ENCODE measurements around the gene GSG1L. TPM values are rescaled to one million over a fixed set of nuclear protein-coding genes. Genes with fewer than 3 reads are reported as not detected.

GSG1L gene
- polyA plus RNA-seq, 4 donors = 0.63 to 1.9 (median 0.65) TPM

DNA sequence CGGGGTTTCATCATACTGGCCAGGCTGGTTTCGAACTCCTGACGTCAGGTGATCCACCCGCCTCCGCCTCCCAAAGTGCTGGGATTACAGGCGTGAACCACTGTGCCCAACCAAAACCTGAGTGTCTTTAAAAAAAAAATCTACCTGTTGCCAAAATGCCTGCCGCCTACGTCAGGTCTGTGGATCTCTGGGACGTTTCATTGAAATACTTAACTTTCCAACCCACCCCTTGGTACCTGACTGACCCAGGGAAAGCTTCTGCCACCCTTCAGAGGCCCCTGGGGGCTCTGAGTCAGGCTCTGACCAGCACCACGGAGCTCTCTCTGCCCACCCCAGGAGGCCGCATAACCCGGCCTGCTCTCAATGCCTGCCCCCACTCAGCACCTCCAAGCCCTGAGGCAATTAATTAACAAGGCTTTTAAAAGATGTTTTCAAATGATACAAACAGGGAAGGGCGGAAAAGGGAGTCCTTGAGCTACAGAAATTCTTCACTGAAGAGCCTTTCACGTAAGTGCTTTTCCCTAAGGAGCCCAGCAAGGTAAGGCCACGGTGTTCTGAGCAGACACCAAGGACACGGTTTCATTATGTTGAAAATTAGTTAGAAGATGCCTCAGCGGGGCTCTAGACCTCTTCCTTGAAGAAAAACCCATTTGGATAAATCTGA is 29.3 kb upstream of the GSG1L start:
- no peak for DNase-seq (ENCODE audit: low read depth in 4 of 4, low spot score in 3 of 4)

DNA sequence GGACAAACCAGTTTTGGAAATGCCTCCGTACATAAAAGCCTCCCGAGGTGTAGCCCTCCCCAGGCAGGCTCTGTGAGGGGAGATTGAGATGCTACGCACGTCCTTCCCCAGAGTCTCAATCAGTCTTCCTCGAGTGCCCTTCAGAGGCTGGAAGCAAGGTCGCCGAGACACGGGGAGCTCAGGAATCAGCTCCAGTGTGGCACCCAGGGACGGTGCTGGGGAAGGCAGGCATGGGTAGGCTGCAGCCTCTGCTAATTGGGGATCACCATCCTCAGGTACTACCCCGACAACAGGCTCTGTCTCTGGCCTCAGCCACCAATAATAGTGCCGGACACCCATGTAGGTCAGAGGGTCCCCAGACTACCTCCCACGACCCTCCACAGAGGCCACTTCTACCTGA is 28.1 kb upstream of the GSG1L start:
- no peak for DNase-seq (ENCODE audit: low read depth in 4 of 4, low spot score in 3 of 4)

DNA sequence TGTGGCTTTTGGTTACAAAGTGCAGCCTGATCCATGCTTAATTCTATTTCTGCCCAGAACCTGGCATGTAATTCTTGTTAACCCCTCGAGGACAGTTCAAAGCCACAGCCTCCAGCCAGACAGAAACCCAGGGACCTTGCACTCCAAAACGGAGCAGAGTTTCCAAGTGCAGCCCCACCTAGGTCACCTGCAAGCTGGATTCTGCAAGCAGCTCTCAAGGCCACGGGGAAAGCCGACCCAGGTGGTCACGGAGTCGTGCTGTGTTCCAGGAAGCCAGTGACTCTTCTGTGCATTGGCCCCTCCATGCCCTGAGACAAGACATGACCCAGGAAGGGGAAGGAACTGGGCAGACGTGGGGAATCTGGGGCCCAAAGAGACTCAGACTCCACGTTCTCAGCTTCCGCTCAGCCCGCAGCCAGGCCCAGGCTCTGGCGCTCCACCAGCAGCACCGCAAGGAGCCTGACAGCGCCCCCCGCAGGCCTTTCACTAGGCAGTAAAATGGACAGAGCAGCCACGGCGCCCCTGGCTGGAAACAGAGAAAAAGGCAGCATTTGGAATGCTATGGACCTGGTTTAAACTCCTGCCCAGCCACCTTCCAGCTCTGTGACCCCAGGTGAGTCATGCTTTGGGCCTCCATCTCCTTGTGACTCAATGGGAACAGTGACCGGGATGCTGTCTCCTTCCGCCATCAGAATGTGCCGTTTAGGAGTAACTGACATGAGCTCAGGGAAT is 27.3 kb upstream of the GSG1L start:
- no peak for DNase-seq (ENCODE audit: low read depth in 4 of 4, low spot score in 3 of 4)

DNA sequence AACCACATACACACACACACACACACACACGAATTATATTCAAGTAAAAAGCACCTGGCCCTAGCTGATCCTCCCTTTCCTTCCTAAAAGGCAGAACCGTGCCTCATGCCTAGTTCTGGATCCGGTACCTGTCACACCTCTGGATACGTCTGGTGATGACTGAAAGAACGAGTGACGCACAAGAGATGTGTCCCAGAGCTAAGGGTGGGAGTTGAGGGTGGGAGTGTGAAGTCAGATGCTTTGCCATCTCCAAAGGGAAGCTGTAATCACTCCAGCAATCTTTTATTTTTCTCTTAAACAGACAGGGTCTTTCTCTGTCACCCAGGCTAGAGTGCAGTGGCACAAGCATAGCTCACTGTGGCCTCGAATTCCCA is 26.5 kb upstream of the GSG1L start:
- DNase-seq (ENCODE audit: low read depth in 4 of 4, low spot score in 3 of 4) = no peak

DNA sequence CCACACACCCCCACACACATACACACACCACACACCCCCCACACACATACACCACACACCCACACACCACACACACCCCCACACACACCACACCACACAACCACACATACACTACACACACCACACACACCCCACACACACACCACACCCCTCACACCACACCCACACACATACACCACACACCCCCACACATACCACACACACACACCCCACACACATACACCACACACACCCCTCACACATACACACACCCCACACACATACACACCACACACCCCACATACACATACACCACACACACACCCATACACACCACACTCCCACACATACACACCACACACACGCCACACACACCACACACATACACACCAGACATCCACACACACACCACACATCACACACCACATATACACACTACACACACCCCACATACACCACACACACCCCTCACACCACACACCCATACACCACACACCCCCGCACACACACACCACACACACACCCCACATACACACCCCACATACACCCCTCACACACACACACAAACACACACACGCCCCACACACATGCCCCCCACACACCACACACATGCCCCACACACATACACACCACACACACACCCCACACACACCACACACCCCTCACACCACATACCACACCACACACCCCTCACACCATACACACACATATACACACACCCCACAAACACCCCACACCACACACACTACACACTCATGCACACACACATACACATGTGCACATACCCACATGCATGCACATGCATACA is 25.9 kb upstream of the GSG1L start:
- DNase-seq (ENCODE audit: low read depth in 4 of 4, low spot score in 3 of 4) = no peak

DNA sequence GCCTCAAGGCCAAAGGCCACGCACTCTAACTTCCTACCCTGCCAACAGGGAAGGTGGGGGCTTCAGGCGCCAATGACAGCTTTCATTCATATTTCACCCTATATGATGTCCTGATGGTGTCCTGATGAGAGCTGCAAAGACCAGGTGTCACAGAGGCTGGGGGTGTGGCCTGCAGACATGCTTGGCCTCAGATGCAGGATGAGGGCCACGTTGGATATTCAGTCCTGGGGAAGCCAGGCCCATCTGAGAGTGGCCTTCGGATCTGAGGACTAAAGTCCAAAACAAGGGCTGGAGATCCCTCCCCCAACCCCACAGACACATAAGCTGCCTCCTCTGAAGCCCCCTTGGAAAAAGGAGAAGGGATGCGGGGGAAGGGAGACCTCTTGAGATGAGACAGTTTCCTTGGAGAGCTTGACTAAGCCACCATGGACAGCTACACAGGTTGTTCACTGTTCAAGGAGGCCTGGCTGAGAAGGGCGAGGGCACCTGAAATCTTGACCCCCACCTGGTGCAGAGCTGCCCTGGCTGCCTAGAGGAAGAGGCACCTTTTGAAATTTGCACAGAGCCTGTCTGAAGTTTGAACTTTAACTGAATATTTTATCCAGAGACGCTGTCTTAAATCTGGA is 24.3 kb upstream of the GSG1L start:
- DNase-seq (ENCODE audit: low read depth in 4 of 4, low spot score in 3 of 4) = no peak

DNA sequence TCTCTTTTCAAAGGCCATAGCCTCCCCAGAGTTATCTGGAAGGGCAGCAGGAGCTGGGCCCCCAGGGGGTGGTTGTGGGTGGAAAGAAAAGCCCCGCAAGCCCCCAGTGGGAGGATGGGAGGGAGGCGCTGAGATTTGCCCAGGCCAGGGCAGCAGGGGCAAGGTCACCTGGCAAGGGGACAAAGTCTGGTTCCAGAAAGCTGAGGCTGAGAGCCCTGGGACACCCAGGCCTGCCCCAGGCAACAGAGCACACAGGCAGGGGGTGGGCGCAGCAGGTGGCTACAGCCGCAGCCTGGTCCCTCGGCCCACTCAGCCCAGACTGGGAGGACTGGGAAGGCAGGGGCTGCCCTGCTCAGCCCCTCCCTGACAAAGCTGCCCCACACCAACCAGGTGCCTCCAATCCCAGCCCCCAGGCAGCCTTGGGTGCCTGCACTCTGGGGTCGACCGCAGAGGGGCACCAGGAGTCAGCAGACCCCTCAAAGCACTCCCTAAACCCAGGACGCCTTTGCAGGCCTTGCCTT is 23.7 kb upstream of the GSG1L start:
- DNase-seq (ENCODE audit: low read depth in 4 of 4, low spot score in 3 of 4) = no peak

DNA sequence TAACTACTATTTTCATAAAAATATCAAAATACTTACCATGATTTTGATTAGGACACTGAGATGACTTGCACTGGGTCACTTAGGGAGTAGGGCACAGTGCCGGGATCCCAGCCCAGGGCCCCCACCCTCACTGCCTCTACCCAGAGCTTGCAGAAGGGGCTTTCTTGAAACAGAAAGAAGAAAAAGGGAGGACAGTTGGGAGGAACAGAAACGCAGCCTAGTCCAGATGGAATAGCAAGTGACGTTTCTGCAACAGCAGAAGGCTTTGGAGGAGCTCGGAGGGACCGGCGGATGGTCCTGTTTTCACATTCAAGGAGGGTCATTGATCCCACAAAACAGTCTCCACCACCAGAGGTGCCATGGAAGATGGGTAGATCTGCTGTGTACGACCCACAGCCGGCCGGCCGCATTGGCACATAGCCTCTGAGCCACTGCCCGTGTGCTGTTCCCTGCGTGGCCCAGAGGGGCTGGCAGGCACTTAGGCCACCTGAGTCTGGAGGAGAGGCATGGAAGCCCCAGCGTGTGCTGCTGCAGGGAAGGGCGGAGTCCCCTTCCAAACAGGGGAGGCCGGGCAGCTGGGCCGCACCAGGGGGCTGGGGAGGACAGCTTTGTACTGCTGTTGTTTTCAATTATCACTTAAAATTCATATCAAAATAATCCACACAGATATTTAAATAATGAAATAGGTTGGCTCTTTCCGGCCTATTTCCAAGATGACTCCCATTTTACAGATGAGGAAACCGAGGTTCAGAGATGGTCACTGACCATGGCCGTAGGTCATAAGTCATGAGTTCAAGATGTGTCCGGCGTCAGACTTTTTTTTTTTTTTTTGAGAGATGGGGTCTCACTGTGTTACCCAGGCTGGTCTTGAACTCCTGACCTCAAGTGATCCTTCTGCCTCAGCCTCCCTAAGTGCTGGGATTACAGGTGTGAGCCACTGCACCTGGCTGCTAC is 22.9 kb upstream of the GSG1L start:
- no peak for DNase-seq (ENCODE audit: low read depth in 4 of 4, low spot score in 3 of 4)

DNA sequence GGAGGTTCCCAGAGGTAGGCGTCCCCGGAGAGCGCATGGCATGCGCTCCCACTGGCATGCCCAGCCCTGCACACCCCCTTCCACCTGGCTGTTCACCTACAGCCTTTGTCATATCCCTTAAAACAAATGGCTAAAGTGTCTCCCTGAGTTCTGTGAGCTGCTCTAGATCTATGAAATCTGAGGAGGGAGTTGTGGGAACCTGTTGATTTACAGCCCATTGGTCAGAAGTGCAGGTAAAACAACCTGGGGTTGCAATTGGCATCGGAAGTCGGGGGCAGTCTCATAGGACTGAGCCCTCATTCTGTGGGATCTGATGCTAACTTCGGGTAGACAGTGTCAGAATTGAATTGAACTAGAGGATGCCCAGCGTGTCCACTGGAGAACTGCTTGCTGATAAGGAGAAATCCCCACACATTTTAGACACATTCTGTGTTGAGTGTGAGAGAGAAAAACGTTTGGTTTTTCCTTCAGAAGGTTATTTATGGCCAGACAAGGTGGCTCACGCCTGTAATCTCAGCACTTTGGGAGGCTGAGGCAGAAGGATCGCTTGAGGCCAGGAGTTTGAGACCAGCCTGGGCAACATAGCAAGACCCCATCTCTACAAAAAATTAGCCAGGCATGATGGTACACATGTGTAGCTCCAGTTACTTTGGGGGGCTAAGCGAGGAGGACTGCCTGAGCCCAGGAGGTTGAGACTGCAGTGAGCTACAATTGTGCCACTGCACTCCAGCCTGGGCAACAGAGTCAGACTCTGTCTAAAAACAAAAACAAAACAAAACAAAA is 22.1 kb upstream of the GSG1L start:
- no peak for DNase-seq (ENCODE audit: low read depth in 4 of 4, low spot score in 3 of 4)

DNA sequence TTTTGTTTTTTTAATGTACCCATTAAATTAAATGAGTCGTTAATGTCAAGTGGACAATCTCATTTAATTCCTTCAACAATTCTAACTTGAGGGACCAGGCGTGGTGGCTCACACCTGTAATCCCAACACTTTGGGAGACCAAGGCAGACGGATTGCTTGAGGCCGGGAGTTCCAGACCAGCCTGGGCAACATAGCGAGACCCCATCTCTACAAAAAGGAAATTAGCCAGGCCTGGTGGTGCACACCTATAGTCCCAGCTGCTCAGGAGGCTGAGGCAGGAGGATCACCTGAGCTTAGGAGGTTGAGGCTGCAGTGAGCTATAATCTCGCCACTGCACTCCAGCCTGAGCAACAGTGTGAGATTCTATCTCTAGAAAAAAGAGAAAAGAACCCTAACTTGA is 20.7 kb upstream of the GSG1L start:
- no peak for DNase-seq (ENCODE audit: low read depth in 4 of 4, low spot score in 3 of 4)

DNA sequence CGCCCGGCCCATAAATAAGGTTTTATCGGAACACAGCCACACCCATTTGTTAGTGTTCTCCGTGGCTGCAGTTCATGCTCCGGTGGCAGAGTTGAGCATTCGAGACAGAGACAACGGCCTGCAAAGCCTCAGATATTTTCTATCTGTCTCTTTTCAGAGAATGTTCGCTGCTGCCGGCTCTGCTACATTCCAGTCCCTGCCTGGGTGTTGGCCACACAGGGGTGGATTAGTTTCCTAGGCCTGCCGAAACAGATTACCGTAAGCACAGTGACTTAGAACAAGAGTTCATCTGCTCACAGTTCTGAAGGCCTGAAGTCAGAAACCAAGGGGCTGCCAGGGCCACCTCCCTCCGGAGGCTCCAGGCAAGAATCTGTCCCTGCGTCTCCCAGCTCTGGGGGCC is 19.1 kb upstream of the GSG1L start:
- DNase-seq (ENCODE audit: low read depth in 4 of 4, low spot score in 3 of 4) = no peak

DNA sequence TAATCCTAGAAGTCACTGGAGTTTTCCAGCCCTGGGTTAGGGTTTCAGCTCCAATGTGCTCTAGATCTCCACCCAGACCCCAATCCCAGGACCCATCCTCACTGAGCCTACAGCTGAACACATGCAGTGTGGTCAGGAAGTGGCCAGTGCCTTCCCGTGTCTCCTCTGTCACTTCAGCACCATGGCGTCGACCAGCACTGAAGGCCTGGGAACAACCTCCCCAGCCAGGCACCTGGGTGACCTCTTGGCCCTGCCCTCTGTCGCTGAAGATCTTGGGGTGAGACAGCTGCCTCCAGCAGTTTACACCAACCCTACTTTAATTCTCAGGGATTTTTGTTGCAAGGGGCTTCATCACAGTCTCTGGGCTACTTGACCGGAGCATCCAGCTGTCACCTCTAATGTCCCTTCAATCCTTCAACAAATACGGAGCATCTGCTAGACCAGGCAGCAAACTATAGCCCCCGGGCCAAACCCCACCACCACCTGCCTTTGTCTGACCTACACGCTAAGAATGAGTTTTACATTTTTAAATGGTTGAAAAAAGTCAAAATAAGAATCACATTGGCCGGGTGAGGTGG is 18.0 kb upstream of the GSG1L start:
- no peak for DNase-seq (ENCODE audit: low read depth in 4 of 4, low spot score in 3 of 4)

DNA sequence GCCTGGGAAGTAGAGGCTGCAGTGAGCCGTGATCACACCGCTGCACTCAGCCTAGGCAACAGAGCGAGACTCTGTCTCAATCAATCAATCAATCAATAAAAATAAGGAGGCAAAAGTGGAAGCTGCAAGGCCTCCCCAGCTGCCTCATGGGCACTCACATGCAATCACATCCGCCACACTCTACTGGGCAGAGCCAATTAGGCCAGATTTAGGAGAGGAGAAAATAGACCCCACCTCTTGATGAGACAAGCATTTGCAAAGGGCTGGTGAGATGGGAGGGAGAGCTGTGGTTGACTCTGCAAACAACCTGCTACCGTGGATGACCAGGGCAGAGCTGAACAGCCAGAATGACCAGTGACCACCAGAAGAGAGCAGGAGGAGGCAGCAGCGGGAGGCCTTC is 14.7 kb upstream of the GSG1L start:
- DNase-seq (ENCODE audit: low read depth in 4 of 4, low spot score in 3 of 4) = no peak

DNA sequence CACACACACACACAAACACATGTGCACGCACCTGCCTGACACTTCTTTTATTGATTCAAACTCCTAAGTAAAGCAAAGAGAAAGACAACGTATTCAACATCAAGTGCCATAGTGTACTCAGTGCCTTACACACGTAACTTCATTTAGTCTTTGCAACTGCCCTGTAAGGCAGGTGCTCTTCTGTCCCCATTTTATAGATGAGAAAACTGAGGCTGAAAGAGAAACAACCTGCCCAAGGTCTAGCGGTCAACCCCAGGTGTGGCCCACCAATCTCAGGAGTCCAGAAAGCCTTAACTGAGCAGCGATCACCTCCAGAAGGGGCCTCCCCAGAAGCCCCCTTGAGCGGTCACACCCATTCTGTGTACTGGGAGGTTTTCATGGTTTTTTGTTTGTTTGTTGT is 10.3 kb upstream of the GSG1L start:
- DNase-seq (ENCODE audit: low read depth in 4 of 4, low spot score in 3 of 4) = no peak

DNA sequence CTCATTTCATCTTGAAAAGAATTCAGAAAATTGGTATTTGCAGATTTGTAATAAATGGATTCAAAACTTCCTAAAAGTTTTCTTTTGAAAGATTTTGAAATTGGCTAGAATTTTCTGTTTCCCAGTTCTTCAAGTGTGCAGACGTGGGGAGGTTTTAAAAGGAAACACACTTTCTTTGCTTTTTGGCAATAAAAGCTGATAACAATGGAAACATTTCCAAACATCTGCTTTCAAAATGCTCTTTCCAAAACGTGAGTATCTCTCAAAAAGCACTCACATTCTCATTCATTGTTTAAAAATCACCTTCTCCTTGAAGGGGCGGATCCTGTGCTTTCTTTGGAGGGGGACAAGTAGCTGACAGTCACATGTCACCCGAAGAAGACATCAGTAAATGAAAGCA is 8.6 kb upstream of the GSG1L start:
- no peak for DNase-seq (ENCODE audit: low read depth in 4 of 4, low spot score in 3 of 4)

DNA sequence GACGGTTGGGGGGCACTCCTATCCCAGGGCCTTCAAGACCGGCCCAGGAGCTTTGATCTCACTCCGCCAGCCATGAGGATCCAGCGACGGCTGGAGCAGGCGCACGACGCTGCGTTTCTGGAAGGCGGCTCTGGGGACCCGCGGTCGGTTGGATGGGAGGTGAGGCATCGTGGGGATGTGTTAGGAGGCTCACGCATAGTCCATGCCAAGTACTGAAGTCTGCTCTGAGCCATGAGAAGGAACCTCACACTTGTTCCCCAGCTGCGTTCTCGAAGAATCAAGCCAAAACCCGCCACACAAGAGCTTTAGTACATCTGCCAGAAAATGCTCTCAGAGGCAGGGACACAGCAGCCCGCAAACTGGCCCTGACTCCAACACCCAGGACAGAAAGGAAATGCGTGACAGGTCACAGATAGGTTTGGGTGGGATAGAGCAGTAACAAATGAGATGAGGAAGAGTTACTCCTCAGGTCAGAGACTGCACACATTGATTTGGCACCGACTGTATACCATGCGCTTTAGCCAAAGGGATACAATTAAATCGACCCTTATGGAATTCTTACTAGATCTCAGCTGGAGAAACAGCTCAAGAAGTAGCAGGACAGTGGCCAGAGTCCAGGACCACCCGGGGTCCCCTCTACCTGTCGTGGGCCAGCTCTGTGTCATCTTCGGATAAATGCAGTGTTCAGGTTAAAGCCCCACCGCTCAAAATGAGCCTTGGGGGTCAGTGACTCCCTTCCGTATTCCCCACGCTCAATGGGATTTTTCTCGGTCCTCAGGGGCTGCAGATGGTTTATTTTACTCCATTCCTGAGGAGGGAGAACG is 6.7 kb upstream of the GSG1L start:
- DNase-seq (ENCODE audit: low read depth in 4 of 4, low spot score in 3 of 4) = no peak

DNA sequence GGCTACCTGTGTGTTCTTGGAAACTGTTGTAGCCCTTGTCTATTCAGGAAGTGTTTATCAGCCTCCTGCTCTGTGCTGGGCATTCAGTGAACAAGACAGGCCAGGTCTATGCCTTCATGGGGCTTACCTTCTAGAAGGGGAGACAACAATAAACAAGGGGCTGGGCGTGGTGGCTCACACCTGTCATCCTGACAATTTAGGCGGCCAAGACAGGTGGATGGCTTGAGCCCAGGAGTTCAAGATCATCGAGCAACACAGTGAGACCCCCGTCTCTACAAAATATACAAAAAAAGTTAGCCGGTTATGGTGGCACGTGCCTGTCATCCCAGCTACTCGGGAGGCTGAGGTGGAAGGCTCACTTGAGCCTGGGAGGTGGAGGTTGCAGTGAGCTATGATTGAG is 5.5 kb upstream of the GSG1L start:
- no peak for DNase-seq (ENCODE audit: low read depth in 4 of 4, low spot score in 3 of 4)

Data from left renal pelvis (tissue), 4 donors.